Breast epithelium (tissue), 3 donors: Measurements from ENCODE around the gene MAML3.

ENCODE experiments used
- CTCF ChIP-seq, 3 donors: fragments of 450-650 bp; IDR thresholded peaks; one replicate each; pipeline ENCODE4 v1.5.1; 2016 to 2017; ENCODE audit warnings: antibody characterized with exemption in 3 of 3, mild to moderate bottlenecking in 3 of 3, moderate library complexity in 3 of 3
- POLR2A ChIP-seq: fragments of 450-650 bp; IDR thresholded peaks from one replicate; pipeline ENCODE4 v1.6.1; 2016; ENCODE audit warnings: antibody characterized with exemption, mild to moderate bottlenecking, moderate library complexity
- POLR2AphosphoS5 ChIP-seq, 3 donors: sonication (generic); formaldehyde crosslinking; IDR thresholded peaks; one replicate each; pipeline ENCODE4 v1.6.1; 2017; ENCODE audit warnings: antibody characterized with exemption in 3 of 3

DNA sequence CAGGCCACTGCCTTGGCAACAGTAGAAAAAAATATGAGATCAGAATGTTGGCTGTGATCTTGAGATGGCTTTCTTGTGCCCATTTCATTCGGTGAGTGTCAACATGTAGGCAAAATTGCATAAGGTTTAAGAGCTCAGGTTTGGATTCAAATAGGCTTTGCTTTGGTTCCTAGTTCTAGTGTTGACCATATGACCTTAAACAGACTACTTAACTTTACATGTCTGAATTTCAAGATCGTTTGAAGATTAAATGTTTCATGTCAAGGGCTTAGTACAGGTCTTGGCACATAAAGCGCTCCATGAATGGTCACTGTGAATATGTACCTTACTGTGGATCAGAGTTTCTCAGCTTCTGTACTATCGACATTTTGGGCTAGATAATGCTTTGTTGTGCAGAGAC is 284.2 kb downstream of the MAML3 start:
- no peak for TF ChIP-seq CTCF (IDR thresholded peaks at IDR 0.05)
- no peak for TF ChIP-seq POLR2AphosphoS5 (IDR thresholded peaks at IDR 0.05)
- TF ChIP-seq POLR2A = no peak
